CD14-positive monocyte (primary cell): Measurements from ENCODE around the gene ABHD16B. TPM values are rescaled to one million over a fixed set of nuclear protein-coding genes. Genes with fewer than 3 reads are reported as not detected.
A peak's percentile ranks its signal among the peaks of the same experiment; 100 is the strongest.

ENCODE experiments used
- DNase-seq, 3 donors: peaks; one replicate each; pipeline ENCODE4 v3.0.0-alpha.2; 2011 to 2022
- H2AFZ ChIP-seq: 2 replicates; pipeline ENCODE4 v1.6.0; 2012; ENCODE audit warnings: mild to moderate bottlenecking, low read depth, low read length, inconsistent platforms; ENCODE audit not compliant: insufficient read depth, poor library complexity, severe bottlenecking
- H3K27ac ChIP-seq, 2 donors: 1 replicate in 1 of 2; 2 replicates in 1 of 2; pipeline ENCODE4 v1.5.1; 2012 to 2013; ENCODE audit warnings: low read length in 2 of 2, control low read depth in 1 of 2, inconsistent platforms in 1 of 2, low read depth in 1 of 2, mild to moderate bottlenecking in 1 of 2
- H3K27me3 ChIP-seq, 2 donors: one replicate each; pipeline versions ENCODE4 v1.6.0 to v1.6.1; 2011 to 2013; ENCODE audit warnings: low read length in 2 of 2; ENCODE audit not compliant: control insufficient read depth in 2 of 2, insufficient read depth in 2 of 2
- H3K36me3 ChIP-seq, 2 donors: replicated peaks in 1 of 2; 1 replicate in 1 of 2; 2 replicates in 1 of 2; pipeline versions ENCODE4 v1.5.1 to v1.6.1; 2012 to 2013; ENCODE audit warnings: low read length in 2 of 2, control low read depth in 1 of 2, inconsistent platforms in 1 of 2, mild to moderate bottlenecking in 1 of 2; ENCODE audit not compliant: insufficient read depth in 2 of 2, control insufficient read depth in 1 of 2
- H3K4me1 ChIP-seq, 2 donors: 1 replicate in 1 of 2; 2 replicates in 1 of 2; pipeline versions ENCODE4 v1.5.1 to v1.6.1; 2012 to 2013; ENCODE audit warnings: low read length in 2 of 2, control low read depth in 1 of 2, inconsistent platforms in 1 of 2, mild to moderate bottlenecking in 1 of 2, moderate library complexity in 1 of 2; ENCODE audit not compliant: insufficient read depth in 2 of 2, control insufficient read depth in 1 of 2
- H3K4me2 ChIP-seq: replicated peaks from 2 replicates; pipeline ENCODE3; 2012; ENCODE audit warnings: low read length, moderate library complexity, mild to moderate bottlenecking; ENCODE audit not compliant: poor library complexity, severe bottlenecking; ENCODE audit errors: extremely low read depth
- H3K4me3 ChIP-seq, 3 experiments: fragments of 200-600 bp in 1 of 3; sonication (generic) in 1 of 3; replicated peaks in 1 of 3; 1 replicate in 2 of 3; 2 replicates in 1 of 3; pipeline ENCODE4 v1.5.1; 2011 to 2013; ENCODE audit warnings: low read length in 3 of 3, mild to moderate bottlenecking in 3 of 3, control low read depth in 2 of 3, low read depth in 2 of 3, inconsistent platforms in 1 of 3, moderate library complexity in 1 of 3
- H3K79me2 ChIP-seq: 2 replicates; pipeline ENCODE4 v1.6.0; 2012; ENCODE audit warnings: mild to moderate bottlenecking, control low read depth, inconsistent platforms, low read length, moderate library complexity; ENCODE audit not compliant: insufficient read depth
- H3K9ac ChIP-seq: 2 replicates; pipeline ENCODE4 v1.6.0; 2017; ENCODE audit warnings: low read length, mild to moderate bottlenecking; ENCODE audit not compliant: insufficient read depth, poor library complexity, severe bottlenecking
- H3K9me3 ChIP-seq, 2 donors: replicated peaks in 1 of 2; 1 replicate in 1 of 2; 2 replicates in 1 of 2; pipeline versions ENCODE4 v1.5.1 to v1.6.1; 2012 to 2013; ENCODE audit warnings: low read length in 2 of 2, control low read depth in 1 of 2; ENCODE audit not compliant: control insufficient read depth in 1 of 2, insufficient read depth in 1 of 2
- H4K20me1 ChIP-seq: 2 replicates; pipeline ENCODE4 v1.6.0; 2012; ENCODE audit warnings: mild to moderate bottlenecking, low read length, control low read depth, moderate library complexity; ENCODE audit not compliant: insufficient read depth
- H3K27ac Mint-ChIP-seq, 7 donors: one replicate each; pipeline ENCODE4 v1.8.0; 2020; ENCODE audit warnings: mild to moderate bottlenecking in 7 of 7, mixed read lengths in 7 of 7, moderate library complexity in 6 of 7, inconsistent platforms in 2 of 7
- H3K27me3 Mint-ChIP-seq, 3 donors: one replicate each; pipeline ENCODE4 v1.8.0; 2021 to 2022; ENCODE audit warnings: low read depth in 3 of 3, mild to moderate bottlenecking in 3 of 3, mixed read lengths in 3 of 3, moderate library complexity in 3 of 3, inconsistent platforms in 1 of 3
- H3K36me3 Mint-ChIP-seq, 2 donors: one replicate each; pipeline ENCODE4 v1.8.0; 2020; ENCODE audit warnings: mixed read lengths in 2 of 2, inconsistent platforms in 1 of 2, mild to moderate bottlenecking in 1 of 2
- H3K4me1 Mint-ChIP-seq: one replicate; pipeline ENCODE4 v1.8.0; 2020; ENCODE audit warnings: mild to moderate bottlenecking, mixed read lengths
- H3K4me3 Mint-ChIP-seq, 2 donors: one replicate each; pipeline ENCODE4 v1.8.0; 2020; ENCODE audit warnings: mild to moderate bottlenecking in 2 of 2, mixed read lengths in 2 of 2, moderate library complexity in 1 of 2
- H3K9me3 Mint-ChIP-seq, 7 donors: one replicate each; pipeline ENCODE4 v1.8.0; 2020 to 2022; ENCODE audit warnings: mixed read lengths in 7 of 7, mild to moderate bottlenecking in 6 of 7, moderate library complexity in 6 of 7, inconsistent platforms in 2 of 7
- CTCF ChIP-seq: fragments of 200-600 bp; IDR thresholded peaks from one replicate; pipeline ENCODE4 v1.8.0; 2022; ENCODE audit warnings: antibody characterized with exemption, mild to moderate bottlenecking
- WGBS: methylation state at CpG from one replicate; pipeline ENCODE4 v1.1.5; 2013; ENCODE audit warnings: missing lambda C conversion rate; ENCODE audit not compliant: insufficient coverage; 5-methylcytosine and 5-hydroxymethylcytosine counted together
- intact Hi-C, 2 donors: fragments of 100-400 bp; cut with micrococcal nuclease; formaldehyde crosslinking; loops; one replicate each; pipeline versions ENCODE4 v1.15.0 to v1.15.1; 2023
- polyA plus RNA-seq, 3 donors: library from polyadenylated mRNA; depleted of rRNA in 1 of 3; unstranded in 2 of 3; stranded (reverse) in 1 of 3; fragments of 300-500 nt in 2 of 3; fragments of >200 nt in 1 of 3; fragmentation: Illumina TruSeq in 2 of 3; gene quantifications; 1 replicate in 2 of 3; 2 replicates in 1 of 3; pipeline ENCODE4 v1.2.3, GENCODE V29; 2012 to 2021

Gene ABHD16B
- polyA plus RNA-seq, 3 donors: not detected

- no peak overlapping the region for H3K4me2 ChIP-seq
- 98% methylated on average over 7 of the region's 14 CpGs for WGBS
- H3K9ac ChIP-seq: no peak overlapping the region
- Mint-ChIP-seq H3K4me1 (peaks cover 3% of the 10 kb centered on the region), H3K27ac (peak overlapping the region in 2 of 7 donors; percentile 54 to 85), H3K36me3 (no peaks in the 10 kb centered on the region), H3K9me3 (peaks cover 0 to 3% (median 0%) of the 10 kb centered on the region in 7 donors), H3K27me3 (peaks cover 6 to 22% (median 13%) of the 10 kb centered on the region in 3 donors), H3K4me3 (no peak overlapping the region)
- peaks cover 8% of the 10 kb centered on the region for H4K20me1 ChIP-seq
- no peaks in the 10 kb centered on the region for H3K4me1 ChIP-seq
- H3K4me3 ChIP-seq: no peak overlapping the region
- H3K27ac ChIP-seq: no peak overlapping the region
- no peak for DNase-seq
- no peaks in the 10 kb centered on the region for H3K36me3 ChIP-seq
- H2AFZ ChIP-seq: no peak overlapping the region
- no peaks in the 10 kb centered on the region for H3K9me3 ChIP-seq
- intact Hi-C loops: no loop called here
- no peak for TF ChIP-seq CTCF
- no peaks in the 10 kb centered on the region for H3K27me3 ChIP-seq
- no peaks in the 10 kb centered on the region for H3K79me2 ChIP-seq
Measured at GRCh38 chr20:63815615-63816253, 45.6 kb upstream of the ABHD16B start.

- Histone ChIP-seq H3K9me3 (no peaks in the 10 kb centered on the region), H2AFZ (no peak overlapping the region), H3K4me1 (peaks cover 0 to 6% of the 10 kb centered on the region in 2 donors), H4K20me1 (peaks cover 8% of the 10 kb centered on the region), H3K4me3 (no peak overlapping the region), H3K4me2 (peak overlapping the region; percentile 31), H3K79me2 (no peaks in the 10 kb centered on the region), H3K9ac (no peak overlapping the region), H3K27ac (no peak overlapping the region), H3K27me3 (no peaks in the 10 kb centered on the region), H3K36me3 (no peaks in the 10 kb centered on the region)
- peaks cover 7% of the 10 kb centered on the region for H3K4me1 Mint-ChIP-seq
- no peaks in the 10 kb centered on the region for H3K36me3 Mint-ChIP-seq
- peaks cover 0 to 3% (median 0%) of the 10 kb centered on the region in 7 donors for H3K9me3 Mint-ChIP-seq
- peak overlapping the region; percentile 24 to 69 for H3K4me3 Mint-ChIP-seq
- H3K27me3 Mint-ChIP-seq: peaks cover 17 to 30% (median 18%) of the 10 kb centered on the region in 3 donors
- 83% methylated on average over 23 of the region's 24 CpGs for WGBS
- intact Hi-C loops: no loop called here
- H3K27ac Mint-ChIP-seq: peak overlapping the region in 1 of 7 donors; percentile 37
- no peak for TF ChIP-seq CTCF
- no peak for DNase-seq
Measured at GRCh38 chr20:63819224-63819921, 41.9 kb upstream of the ABHD16B start.
